Measurements from ENCODE around the gene RNF26.

The RNF26 gene

DNA sequence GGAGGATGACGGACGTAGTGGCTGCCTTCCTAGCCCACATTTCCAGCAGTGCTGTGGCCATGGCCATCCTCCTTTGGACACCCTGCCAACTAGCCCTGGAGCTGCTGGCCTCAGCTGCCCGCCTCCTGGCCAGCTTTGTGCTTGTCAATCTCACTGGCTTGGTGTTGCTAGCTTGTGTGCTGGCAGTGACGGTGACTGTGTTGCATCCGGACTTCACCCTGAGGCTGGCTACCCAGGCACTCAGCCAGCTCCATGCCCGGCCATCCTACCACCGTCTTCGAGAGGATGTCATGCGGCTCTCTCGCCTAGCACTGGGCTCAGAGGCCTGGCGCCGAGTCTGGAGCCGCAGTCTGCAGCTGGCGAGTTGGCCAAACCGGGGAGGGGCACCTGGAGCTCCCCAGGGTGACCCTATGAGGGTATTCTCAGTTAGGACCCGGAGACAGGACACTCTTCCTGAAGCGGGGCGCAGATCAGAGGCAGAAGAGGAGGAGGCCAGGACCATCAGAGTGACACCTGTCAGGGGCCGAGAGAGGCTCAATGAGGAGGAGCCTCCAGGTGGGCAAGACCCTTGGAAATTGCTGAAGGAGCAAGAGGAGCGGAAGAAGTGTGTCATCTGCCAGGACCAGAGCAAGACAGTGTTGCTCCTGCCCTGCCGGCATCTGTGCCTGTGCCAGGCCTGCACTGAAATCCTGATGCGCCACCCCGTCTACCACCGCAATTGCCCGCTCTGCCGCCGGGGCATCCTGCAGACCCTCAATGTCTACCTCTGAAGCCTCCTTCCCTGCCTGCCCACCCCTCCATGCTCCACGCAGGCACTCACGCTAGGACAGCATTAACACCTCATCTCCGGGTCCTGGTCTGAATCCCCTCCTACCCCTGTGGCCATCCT lies 1.6 kb downstream of the RNF26 start:
- no peak for DNase-seq (ENCODE audit: low spot score)

DNA sequence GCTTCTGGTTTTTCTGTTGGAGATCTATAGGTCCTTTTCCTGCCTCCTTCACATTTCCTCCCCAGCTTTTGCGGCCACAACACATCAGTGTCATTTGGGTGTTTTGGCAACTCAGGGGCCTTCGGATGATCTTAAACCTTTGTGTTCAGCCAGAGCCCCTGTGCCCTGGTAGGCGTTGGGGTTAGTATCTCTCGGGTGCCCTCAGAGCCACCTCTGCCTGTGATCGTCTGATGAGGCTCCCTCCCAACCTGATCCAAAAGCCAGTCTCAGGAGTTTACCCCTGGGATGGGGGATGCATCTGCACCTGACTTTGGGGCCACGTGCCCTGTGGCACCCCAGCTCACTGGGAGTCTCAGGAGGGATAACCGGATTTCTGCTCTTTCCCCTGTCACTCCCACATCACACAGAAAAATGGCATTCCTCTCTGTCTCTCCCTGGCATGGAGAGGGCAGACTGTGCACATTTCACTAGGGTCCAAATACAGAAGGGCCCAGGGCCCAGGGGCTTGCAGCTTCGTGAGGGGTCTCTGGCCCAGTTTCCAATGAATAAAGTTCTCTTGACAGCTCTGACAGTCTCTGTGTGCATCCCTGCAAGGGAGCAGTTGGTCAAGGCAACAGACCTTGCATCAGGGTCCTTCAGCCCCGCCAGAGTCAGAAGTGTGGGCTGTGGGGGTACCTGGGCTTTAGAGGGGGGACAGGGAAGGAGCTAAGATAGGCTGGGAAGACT lies 2.6 kb downstream of the RNF26 start:
- DNase-seq (ENCODE audit: low spot score), result no peak

DNA sequence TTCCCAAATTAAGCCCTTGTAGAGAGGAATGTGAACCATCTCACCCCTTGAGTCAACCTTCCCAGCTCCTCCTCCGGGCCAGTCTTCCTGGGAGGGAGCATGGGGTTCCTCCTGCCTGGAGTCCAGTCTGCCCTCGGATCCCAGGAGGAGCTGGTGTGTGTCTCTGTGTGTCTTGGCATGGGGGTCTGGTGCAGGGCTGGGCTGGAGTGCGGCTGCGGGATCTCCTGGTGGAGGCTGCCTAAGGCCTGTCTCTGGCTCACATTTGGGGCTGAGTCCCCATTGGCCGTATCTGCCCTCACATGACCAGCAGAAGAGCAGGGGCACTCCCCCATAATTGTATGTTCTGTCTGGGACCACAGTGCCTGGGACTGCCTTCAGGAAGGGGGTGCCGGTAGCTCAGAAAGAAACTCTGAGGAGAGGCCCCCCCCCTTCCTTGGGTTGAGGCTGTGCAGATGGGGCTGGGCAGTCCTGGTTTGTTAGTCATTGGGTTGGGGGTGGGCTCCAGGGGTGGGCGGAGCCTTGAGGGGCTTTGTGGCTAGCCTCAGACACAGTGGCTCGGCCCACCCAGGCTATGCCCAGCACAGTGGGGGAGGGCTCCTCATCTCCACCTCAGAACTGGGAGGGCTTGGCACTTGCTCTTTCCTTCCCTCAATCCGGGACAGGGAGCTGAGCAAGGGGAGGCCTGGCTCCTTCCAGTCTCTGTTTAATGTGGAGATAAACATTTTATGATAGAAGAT lies 3.4 kb downstream of the RNF26 start:
- DNase-seq (ENCODE audit: low spot score), result peak; percentile 44

DNA sequence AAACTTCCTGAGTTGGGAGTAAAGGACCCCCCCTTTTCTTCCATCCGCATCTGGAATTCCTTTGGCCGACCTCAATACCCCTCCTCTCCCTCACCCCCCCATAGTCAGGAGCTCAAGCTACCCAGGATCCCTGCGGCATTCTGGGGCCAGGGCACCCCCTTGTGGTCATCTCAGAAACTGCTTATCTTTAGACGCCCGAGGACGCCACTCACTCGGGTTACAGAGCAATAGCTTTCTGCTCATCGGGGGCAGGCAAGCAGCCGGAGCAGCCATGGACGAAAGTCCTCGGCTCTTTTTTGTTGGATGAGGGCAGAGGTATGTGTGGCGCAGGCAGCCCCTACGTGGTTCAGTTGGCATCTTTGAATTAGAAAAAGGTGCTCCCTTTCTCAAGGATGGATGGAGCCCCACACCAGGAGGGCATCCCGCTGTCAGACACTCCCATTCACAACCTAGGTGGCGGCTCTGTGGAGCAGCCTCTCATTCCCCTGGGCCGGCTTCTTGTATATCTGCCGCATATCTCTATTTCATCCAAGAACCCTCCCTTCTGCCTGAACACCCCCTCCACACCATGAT lies 4.1 kb downstream of the RNF26 start:
- DNase-seq (ENCODE audit: low spot score), result peak; percentile 64

DNA sequence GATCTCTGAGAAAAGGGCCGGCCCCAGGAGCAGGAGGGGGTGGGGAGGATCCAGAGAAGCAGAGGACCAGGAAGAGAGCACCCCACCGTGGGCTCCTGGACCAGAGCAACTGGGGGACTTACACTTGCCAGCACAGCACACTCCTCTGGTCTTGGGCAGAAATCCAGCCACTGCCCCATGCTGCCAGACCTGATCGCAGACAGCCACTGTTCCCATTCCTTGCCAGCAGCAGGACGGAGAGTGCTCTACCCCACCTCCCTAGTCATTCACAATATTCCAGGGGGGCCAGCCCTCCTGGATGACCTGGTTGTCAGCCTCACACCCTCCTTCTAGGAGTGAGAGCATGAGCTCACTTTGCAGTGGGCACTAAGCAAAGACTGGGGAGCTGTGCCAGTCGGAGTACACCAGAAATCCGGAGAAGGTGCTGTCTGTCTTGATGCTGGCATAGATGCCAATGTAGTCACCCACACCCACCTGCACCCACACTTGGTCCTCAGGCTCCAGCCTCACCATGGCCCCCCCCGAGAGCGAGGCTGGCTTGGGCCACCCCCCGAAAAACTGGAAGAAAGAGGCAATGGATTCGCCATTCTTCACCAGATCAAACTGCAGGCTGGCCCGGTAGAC lies 4.8 kb downstream of the RNF26 start:
- no peak for DNase-seq (ENCODE audit: low spot score)

DNA sequence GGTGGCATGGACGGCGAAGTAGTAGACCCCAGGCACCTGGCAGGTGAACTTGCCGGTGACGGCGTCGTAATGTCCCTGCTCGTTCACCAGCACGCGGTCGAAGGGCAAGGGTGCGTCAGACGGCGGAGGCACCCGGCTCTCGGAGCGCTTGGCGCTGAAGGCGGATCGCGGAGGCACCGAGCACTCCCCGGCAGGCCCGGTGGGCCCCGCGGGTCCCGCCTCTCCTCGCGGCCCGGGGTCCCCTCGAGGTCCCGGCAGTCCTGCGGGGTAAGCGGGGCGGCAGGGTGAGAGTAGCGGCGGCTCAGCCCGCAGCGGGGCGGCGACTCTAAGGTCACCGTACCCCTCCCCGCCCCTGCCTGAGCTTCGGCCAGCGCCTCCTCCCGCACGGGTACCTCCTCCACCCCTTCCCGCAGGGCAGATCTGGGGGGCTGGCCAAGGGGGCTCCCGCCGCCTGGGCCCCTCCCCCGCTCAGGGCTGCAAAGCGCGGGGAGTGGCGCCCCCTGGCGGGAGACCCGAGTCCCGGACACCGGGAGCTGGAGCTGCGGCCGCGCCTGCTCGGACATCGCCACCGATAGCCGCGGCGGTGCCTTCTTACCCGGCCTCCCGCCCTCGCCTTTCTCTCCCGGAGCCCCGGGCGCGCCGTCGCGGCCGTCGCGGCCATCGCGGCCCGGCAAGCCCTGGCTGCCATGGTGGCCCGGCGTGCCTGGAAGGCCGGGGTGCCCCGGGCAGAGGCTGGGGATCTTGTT lies 5.4 kb downstream of the RNF26 start:
- no peak for DNase-seq (ENCODE audit: low spot score)

DNA sequence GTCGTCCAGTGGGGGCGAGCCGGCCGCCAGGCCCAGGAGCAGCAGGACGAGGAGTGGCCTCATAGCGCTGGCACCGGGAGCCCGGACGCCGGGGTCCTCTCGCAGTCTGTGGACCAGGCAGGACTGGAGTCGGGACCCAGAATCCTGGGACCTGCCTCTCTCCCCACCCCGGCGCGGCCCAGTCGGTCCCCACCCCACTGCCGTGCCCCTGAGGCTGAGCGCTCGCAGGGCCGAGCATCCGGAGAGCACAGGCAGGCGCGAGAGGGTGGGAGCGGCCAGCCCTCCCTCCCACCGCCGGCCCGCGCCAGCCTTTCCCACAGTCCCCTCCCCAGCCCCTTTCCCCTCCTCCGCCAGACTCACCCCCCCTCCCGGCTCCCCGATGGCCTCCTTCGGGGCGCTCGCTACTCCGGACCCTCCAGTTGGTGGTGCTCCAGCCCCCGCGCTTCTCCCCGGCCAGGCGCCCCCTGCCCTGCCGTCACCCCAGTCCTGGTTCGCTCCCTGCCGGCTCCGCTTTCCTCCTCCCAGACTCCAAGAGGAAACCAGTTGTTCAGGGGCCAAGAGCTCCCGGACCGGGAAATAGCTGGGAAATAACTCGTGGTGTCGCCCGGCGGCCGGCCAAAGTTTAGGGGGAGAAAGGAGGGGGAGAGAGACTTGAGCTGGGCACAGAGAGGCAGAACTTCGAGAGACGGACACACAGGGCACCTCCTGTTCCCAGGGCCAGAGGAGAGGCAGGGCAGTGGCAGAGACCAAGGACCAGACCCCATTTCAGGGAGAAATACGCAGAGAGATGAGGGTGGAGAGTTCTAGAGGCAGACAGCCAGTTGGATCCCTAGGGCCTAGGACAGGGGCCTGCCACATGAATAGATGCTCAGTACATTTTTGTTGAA lies 6.3 kb downstream of the RNF26 start, which contains the start of gene C1QTNF5:
C1QTNF5 (minus strand) TSS at position 549 of the 887 bp plus-strand sequence; CDS start at position 63, 486 bp downstream.
- DNase-seq (ENCODE audit: low spot score), result no peak

DNA sequence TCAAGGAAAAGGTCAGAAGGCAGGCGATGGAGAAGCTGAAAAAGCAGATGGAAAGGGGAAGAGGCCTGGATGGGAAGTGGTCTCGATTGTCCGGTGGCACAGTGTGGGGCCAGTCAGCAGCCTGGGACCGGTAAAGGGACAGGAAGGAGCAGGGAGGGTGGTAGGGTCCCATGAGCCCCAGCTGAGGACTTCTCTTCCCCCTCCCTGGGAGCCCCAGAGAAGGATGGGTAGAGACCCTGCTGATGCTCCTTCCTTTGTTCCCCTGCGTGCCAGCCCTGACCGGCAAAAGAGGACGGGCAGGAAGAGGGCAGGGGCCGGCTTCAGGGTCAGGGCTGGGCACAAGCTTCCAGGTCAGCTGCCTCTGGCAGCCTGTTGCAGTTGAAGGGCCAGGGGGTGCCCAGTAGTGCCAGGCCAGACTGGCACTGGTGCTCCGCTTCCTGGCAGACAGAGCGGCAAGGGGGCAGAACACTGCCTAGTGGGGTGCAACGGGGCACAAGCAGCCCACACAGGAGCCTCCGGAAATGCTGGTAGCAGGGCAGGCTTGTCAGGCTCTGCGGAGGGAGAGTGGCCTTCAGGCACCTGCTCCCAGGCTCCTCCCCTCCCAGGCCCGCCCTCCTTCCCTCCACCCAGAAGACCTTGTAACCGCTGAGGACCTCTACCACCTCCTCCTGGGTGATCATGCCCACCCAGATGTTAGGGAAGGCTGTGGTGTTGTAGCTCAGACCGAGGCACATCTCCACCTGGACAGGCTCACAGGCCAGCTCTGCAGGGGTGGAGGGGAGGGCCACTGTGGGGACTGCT lies 7.1 kb downstream of the RNF26 start:
- DNase-seq (ENCODE audit: low spot score), result no peak

DNA sequence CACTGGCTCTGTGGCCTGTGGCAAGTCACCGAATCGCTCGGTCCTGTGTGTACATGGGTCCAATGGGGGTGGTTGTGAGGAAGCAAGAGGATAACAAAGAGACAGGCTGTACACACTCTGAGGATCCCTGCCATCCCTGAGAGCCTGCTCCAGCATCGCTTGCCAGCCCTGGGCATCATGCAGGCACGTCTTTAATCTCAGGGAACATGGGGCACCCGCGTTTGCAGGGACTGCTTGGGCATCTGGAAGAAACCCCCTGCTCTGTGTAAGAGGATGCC lies 7.6 kb downstream of the RNF26 start:
- DNase-seq (ENCODE audit: low spot score), result no peak

DNA sequence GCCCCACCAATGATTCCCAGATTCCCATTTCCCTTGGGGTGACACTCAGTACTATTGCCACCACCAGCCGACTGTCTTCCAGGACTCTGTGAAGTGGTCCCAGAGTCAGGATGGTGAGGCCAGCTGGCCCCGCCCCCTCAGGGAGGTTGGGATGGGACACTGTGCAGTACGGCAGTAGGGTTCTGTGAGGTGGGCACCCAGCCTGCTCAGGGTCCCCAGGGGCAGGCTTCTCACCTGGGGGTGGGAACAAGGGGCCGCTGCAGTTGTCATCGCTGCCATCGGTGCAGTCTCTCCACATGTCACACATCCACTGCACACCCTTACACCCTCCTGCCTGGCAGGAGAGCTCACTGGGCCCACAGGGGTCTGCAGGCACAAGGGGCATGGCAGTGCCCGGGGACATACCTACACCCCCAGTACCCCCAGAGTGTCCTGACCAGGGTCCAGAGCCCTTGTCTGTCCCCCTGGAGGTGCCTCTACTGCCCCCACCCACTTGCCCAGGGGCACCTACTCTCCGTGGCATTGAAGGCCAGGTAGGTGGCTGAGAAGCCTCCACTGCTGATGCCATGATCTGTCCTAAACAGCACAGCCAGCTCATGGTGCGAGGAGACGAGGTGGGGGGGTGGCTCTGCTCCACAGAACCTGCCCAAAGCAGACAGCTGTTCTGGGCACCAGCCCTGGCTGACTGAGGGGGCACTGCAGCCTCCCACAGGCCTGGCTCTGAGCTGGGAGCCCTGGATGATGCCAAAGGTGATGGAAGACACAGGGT lies 8.2 kb downstream of the RNF26 start:
- no peak for DNase-seq (ENCODE audit: low spot score)

DNA sequence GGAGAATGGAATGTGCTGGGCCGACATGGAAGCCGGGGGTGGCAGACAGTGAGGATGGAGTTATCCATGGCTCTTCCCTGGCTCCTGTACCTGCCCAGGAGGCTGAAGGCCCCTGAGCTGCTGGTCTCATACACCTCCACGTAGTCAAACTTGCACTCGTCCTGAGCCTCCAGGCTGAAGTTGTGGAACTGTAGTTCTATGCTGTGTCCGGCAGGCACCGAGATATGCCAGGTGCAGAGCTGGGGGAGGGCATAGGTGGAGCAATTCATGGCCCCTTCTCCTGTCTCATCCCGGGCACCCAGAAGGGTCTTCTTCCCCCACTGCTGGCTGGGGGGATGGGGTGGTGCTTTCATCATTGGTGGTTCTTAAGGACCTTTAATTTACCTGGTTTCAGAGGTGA lies 9.4 kb downstream of the RNF26 start:
- no peak for DNase-seq (ENCODE audit: low spot score)

DNA sequence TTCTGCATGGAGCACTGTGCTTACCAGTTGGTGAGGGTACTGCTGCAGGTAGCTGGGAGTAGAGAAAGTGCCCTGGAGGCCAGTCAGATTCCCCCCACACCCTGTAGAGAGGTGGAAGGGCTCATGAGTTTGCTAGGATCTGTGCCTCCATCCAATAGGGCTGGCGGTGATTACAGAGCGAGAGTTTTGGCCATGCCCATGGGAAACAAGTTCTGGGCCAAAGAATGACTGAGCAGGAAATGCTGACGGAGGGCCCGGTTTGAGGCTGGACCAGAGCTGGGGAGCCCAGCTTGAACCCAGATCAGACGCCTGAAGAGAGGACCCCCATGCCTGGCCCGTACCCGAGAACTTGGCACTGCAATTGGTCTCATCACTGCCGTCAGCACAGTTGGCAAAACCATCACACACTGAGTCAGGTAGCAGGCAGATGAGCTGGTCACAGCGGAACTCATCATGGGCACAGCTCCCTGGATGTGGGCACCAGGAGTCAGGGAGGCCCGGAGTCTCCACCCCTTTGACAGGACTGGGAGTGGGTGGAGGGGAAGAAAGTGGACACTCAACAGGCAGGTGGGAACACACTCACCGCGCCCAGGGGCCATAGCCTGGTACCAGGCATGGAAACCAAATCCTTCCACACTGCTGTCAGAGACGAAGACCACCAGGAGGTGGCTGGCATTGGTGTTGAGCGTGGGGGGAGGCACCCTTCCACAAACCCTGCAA lies 10.1 kb downstream of the RNF26 start:
- no peak for DNase-seq (ENCODE audit: low spot score)

DNA sequence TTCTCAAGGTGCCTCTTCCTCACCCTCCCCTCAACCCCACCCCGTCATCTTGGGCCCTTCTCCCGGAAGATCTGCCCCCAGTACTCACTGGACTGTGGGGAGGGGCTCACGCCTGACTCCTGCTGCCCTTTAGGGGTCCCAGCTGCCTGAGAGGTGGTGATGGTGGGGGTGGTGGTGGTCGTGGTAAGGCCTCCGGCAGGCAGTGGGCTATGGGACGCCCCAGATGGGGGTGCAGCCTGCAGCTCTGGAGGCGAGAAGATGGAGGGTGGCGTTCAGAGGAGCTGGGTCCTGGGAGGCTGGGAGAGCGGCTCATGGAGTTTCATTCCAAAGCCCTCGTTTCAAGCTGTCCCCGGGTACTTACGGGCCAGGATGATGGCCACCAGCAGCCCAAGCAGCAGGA lies 11.4 kb downstream of the RNF26 start:
- no peak for DNase-seq (ENCODE audit: low spot score)

DNA sequence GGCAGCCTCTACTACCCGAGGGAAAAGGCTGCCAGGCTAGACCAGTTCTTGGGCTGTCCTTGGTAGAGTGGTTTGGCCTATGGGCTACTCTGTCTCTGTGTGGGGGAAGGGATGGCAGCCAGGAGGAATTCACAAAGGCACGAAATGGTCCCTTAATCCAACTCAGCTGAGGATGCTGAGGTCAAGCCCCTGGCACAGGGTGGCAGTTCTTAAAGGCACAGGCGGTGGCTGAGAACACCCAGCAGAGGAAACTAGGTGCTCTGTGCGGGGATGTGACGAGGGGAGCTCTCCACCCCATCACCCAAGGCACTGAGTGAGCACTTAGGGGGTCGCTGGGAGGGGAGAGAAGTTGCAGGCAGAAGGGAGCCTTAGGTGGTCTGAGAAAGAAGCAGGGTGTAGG lies 12.3 kb downstream of the RNF26 start, which contains the start of gene MFRP:
MFRP (minus strand) TSS at position 101 of the 400 bp plus-strand sequence. CDS start 192 bp downstream, outside the sequence.
- DNase-seq (ENCODE audit: low spot score), result no peak

DNA sequence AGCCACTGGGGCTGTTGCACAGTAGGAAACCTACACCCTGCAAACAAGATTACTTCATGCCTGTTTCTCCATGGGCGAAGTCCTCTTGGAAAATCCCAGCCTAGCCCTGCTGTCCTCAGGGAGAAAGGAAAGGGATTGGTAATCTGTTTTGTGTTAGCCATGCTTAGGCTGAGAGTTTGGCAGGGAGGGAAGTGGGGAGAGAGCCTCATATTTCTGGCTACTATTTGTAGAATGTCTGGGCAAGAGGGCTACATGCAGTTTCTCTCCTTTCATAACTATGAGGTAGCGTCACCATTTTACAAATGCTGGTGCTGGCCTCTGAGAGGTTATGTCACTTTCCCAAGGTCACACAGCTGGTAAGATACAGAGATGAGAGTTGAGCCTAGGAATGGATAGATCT lies 12.9 kb downstream of the RNF26 start:
- no peak for DNase-seq (ENCODE audit: low spot score)

DNA sequence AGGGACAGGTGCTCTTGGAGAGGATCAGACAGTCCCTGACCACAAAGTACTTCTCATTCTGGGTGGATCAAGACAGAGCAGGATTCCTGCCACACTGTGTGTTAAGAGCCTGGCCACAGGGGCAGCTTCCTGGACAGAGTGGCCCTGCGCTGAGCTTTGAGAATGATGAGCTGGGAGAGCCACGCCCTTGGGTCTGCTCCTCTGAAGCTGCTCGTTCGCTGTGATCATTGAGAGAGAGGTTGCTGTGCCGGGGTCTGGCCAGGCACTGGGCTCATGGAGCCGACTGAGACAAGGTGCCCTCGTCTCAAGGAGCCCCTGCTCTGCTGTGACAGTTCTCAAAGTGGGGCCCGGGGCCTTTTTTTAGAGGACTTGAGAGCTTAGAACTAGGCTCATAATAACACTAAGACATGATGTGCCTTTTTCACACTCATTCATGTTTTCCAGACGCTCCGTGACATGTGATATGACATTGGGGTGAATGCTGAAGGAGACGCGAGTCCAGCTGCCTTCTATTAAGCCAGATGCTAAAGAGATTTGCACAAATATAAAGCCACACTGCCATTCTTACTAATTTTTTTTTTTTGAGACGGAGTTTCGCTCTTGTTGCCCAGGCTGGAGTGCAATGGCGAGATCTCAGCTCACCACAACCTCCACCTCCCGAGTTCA lies 13.7 kb downstream of the RNF26 start:
- DNase-seq (ENCODE audit: low spot score), result no peak

DNA sequence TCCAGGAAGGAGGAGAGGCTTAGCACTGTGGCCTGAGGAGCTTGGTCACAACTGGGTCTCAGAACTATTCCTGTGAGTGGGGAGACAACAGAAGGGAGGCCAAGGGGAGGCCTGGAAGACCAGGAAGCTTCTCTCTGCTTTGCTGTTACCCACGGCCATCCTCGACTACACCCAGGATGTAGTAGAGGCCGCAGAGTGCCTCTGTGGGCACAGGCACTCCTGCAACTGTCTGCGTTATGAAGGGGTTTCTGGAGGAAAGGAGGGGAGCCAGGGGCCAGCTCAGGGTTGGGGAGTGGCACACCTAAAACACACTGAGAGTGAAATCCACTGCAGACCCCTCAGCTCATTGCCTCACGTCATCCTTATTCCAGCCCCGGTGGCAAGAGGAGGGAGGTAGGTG lies 16.0 kb downstream of the RNF26 start:
- DNase-seq (ENCODE audit: low spot score), result no peak
